HG02938 (cell line): ENCODE measurements around the gene HTR2C.
A peak's percentile ranks its signal among the peaks of the same experiment; 100 is the strongest.
"Not testable (repeated sequence)": the region's sequence is repeated elsewhere in the genome, so short reads cannot be mapped to it uniquely, and the experiment has no call there.

Experiments
- ATAC-seq: cut with Tn5 transposase; IDR thresholded peaks from one replicate; pipeline ENCODE4 v1.9.1; 2021; ENCODE audit warnings: mild to moderate bottlenecking, moderate library complexity; ENCODE audit not compliant: unreplicated experiment

Gene HTR2C

GRCh38 chrX:114583646-114584374 is at the start of gene HTR2C:
Gene HTR2C (plus strand): TSS chrX:114584086. CDS start chrX:114726937, 142,851 bp downstream.
- no peak for ATAC-seq

GRCh38 chrX:114580336-114580735 is 3.5 kb upstream of the HTR2C start:
- no peak for ATAC-seq

GRCh38 chrX:114581528-114582263 is 2.2 kb upstream of the HTR2C start:
- no peak for ATAC-seq

GRCh38 chrX:114582264-114582632 is 1.6 kb upstream of the HTR2C start:
- ATAC-seq = no peak

- no peak for ATAC-seq
These were observed 1.0 kb upstream of the HTR2C start for GRCh38 chrX:114582698-114583395.

- no peak for ATAC-seq
These were observed 573 bp downstream of the HTR2C start for GRCh38 chrX:114584375-114584943.

- no peak for ATAC-seq
These were observed 1.3 kb downstream of the HTR2C start for GRCh38 chrX:114584983-114585842.

- ATAC-seq = no peak
These were observed 7.2 kb downstream of the HTR2C start for GRCh38 chrX:114591121-114591520.

- ATAC-seq = no peak
These were observed 15.4 kb downstream of the HTR2C start for GRCh38 chrX:114599305-114599704.

GRCh38 chrX:114599911-114600310 is 16.0 kb downstream of the HTR2C start:
- ATAC-seq = no peak

- not testable (repeated sequence) for ATAC-seq
These were observed 22.7 kb downstream of the HTR2C start for GRCh38 chrX:114606619-114607018.

GRCh38 chrX:114611018-114611619 is 27.2 kb downstream of the HTR2C start:
- ATAC-seq = peak; percentile 68

- ATAC-seq = no peak
These were observed 31.9 kb downstream of the HTR2C start for GRCh38 chrX:114615765-114616164.

- peak; percentile 56 for ATAC-seq
These were observed 36.0 kb downstream of the HTR2C start for GRCh38 chrX:114619874-114620273.

- ATAC-seq = no peak
These were observed 42.4 kb downstream of the HTR2C start for GRCh38 chrX:114626323-114626722.

GRCh38 chrX:114635986-114636385 is 52.1 kb downstream of the HTR2C start:
- no peak for ATAC-seq

- ATAC-seq = no peak
These were observed 66.5 kb downstream of the HTR2C start for GRCh38 chrX:114650351-114650750.

GRCh38 chrX:114675365-114675764 is 91.5 kb downstream of the HTR2C start:
- no peak for ATAC-seq

GRCh38 chrX:114700533-114700932 is 116.6 kb downstream of the HTR2C start:
- not testable (repeated sequence) for ATAC-seq

GRCh38 chrX:114709406-114709805 is 125.5 kb downstream of the HTR2C start:
- no peak for ATAC-seq
